GM18517 (cell line): ENCODE measurements around the gene PPP1R2.
"Not testable (repeated sequence)": the region's sequence is repeated elsewhere in the genome, so short reads cannot be mapped to it uniquely, and the experiment has no call there.

Source experiments
- ATAC-seq: cut with Tn5 transposase; IDR thresholded peaks from one replicate; pipeline ENCODE4 v1.9.1; 2021; ENCODE audit warnings: mild to moderate bottlenecking, moderate library complexity; ENCODE audit not compliant: unreplicated experiment

PPP1R2 gene

DNA sequence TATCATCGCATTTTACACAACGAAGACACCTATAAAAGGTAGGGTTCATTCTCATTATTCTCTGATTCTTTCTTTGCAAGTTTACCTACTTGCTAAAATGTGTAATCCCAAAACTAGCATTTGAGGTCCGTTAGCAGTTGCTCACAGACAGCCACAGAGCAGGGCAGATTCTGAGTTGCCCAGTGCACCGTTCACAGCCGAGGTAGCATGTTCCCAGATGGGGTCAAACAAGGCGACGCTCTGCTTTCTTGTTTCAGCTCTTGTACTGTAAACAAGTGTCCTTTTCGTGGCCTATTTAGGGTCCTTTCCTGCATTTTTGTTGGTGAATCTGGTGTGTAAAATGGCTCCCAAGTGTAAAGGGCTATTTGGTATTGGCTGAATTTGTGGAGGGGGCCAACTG is 3.1 kb downstream of the PPP1R2 start:
- ATAC-seq = no peak

GRCh38 chr3:195539479-195539878 is 3.6 kb downstream of the PPP1R2 start:
- no peak for ATAC-seq

DNA sequence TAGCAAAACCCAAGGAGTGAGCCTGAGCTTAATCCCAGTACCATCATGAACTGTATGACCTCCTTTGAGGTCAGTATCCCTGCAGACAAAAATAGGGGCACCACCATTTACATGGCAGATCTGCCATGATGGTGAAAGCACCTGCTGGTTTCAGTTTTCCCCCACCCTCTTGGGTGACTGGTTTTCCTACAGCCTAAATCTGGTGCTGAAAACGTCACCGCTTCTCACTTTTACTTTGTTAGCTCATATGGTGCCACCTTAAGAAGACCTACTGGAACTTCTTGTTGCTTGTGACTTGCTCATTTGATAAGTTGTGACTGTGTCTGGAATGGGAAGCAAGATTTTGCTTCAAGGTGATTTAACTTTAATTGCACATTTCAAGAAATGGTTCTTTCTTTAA is 5.1 kb downstream of the PPP1R2 start:
- peak; percentile 76 for ATAC-seq

- no peak for ATAC-seq
Measured at GRCh38 chr3:195535293-195535692, 7.8 kb downstream of the PPP1R2 start.

DNA sequence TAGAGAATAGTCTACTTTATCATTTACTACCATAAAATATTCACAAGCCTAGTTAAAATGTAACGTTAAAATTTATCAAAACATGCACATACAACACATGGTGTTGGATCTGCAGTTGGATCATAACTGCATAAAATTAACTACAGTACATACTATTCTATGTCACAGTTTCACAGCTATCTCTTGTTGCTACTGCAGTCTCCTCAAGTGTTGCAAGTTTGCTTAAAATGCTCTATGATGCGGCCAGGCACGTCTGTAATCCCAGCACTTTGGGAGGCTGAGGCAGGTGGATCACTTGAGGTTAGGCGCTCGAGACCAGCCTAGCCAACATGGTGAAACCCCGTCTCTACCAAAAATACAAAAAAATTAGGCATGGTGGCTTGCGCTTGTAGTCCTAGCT is 10.3 kb downstream of the PPP1R2 start:
- no peak for ATAC-seq

DNA sequence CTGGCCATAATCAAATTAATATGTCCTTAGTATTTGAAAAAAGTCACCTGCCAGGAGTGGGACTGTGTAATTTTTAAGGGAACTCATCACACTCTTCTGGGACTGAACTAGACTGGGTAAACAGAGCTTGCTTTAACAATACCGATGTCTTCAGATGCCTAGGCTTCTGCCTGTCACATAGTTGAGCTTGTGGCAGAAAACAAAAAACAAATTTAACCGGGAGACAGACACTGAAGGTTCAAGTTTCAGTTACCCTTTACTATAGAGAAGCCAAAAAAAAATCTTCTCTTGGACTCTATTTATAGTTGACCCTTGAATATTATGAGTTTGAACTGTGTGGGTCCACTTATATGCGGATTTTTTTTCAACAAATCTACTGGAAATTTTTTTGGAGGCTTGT is 10.8 kb downstream of the PPP1R2 start:
- ATAC-seq = no peak

DNA sequence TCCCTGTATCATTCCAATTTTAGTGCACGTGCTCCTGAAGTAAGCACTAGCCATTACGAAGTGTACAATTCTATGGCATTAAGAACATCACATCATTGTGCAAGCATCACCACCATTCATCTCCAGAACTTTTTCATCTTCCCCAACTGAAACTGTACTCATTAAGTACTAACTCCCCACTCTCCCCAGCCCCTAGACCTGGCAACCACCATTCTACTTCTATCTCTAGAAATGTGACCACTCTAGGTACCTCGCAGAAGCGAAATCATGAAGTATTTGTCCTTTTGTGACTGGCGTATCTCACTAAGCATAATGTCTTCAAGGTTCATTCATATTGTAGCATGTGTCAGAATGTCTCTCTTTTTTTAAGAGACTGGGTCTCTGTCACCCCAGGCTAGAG is 11.4 kb downstream of the PPP1R2 start:
- no peak for ATAC-seq

- ATAC-seq = no peak
Measured at GRCh38 chr3:195526492-195526891, 16.6 kb downstream of the PPP1R2 start.

DNA sequence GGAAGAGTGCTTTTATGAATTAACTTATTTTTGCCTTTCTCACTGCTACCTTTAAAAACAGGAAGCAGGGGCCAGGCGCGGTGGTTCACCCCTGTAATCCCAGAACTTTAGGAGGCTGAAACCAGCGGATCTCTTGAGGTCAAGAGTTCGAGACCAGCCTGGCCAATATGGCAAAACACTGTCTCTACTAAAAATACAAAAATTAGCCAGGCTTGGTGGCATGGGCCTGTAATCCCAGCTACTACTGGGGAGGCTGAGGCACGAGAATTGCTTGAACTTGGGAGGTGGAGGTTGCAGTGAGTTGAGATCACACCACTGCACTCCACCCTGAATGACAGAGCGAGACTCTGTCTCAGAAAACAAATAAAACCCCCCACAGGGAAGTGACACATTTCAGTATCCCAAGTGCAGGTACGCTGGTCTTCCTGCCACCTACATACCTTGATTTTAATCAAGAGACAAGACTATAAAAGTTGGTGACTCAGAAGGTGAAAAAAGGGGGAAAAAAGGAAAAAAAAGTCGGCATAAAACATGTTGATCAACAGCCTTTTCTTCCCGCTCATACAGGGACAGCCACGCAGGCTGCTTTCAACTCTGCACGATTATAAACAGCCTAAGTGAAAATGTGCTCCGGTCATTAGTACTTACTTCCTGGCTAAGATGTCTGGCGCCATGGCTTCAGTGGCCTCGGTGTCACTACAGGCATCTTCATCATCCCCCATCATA is 18.8 kb downstream of the PPP1R2 start:
- ATAC-seq = no peak

DNA sequence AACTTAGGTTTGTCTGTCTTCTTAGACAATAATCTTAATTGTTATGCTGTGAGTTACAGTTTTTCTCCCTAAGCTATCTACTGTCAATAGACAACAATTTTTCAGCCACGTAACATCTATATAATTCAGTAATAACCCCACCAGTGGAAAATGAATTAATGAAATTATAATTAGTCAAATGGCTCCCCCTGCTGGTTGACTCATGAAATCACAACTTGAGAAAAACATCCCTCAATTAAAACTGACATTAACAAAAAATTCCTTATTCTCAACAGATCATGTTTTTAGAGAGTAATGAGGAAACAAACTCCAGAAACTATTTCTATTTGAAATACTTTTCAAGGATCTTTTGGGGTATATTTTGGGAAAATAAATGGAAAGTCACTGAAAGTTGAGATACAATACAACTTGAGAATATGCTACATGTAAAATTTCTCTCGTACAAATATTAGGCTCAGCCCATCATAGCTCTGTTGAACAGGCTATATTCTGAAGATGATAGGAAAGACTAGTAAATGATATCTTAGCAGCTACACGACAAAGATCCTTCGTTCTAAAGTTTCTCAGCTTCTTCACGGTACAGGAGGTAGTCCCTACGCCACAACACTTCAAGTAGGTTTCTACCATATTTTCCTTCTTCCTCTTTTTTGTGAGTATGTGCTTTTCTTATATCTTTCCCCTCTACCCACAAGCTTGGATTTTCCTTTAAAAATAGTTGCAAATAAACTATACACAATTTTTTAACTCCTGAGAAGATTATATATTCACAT is 20.7 kb downstream of the PPP1R2 start:
- no peak for ATAC-seq

- ATAC-seq = no peak
Measured at GRCh38 chr3:195517030-195517429, 26.1 kb downstream of the PPP1R2 start.

DNA sequence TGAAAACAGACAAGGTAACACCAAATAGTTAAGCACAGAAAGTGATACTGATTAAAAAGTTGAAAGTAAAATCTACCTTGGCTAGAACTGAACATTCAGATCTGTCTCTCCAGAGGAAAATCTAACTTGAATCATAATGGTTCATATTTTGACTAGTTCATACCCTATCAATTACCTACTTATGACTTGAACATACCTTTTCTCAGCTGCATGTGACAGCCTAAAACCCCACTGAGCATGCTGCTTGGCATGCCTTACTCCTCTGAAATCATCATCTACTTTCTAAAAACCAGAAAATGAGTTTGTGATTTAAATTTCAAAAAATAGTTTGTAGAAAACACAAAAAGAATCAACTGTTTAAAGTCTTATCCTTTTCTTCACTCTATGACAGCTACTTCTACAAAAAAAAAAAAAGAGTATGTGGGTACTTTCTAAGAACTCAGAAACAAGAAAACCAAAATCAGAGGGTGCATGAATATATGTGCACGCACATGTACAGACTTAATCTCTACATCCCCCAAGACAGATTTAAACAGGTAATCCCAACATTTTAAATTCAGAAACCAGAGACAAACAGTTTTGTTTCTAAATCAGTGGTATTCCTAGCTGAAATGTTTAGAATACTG is 28.4 kb downstream of the PPP1R2 start:
- ATAC-seq = not testable (repeated sequence)

DNA sequence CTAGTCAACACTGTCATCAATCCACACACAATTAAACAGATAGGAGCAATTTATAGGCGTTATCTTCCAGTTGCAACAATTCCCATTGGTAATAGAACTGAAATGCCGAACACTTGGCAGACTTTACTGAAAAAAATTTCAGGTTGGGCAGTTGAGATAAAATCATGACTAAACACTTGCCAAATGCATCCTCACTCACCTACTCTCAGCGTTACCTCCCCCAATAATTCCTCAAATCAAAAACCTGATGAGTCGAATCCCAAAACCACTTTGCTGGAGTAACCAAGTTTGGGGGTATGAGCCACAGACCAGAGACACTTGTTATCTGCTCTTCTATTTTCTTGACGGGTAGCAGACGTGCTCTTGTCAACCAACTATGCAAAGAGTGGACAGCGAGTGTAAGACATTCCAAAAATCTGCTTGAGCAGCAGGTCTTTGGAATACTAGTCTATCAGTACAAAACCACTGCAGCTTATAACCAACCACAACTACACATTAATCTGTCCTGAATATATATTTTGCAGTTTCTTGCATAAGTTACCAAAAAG is 30.3 kb downstream of the PPP1R2 start:
- ATAC-seq = no peak

GRCh38 chr3:195511136-195511535 is 32.0 kb downstream of the PPP1R2 start:
- ATAC-seq = no peak

GRCh38 chr3:195508185-195508584 is 34.9 kb downstream of the PPP1R2 start:
- ATAC-seq = no peak

DNA sequence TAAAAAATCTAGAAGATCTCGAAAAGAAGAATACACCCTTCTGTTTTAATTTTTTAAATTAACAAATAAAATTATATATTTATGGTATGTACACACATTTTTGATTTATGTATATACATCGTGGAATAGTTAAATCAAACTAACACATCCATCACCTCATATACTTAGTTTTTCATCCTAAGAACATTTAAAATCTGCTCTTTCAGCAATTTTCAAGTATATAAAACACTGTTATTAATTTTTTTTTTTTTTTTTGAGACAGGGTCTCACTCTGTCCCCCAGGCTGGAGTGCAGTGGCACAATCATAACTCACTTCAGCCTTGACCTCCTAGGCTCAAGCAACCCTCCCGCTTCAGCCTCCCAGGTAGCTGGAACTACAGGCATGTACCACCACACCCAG is 67.5 kb downstream of the PPP1R2 start:
- no peak for ATAC-seq

DNA sequence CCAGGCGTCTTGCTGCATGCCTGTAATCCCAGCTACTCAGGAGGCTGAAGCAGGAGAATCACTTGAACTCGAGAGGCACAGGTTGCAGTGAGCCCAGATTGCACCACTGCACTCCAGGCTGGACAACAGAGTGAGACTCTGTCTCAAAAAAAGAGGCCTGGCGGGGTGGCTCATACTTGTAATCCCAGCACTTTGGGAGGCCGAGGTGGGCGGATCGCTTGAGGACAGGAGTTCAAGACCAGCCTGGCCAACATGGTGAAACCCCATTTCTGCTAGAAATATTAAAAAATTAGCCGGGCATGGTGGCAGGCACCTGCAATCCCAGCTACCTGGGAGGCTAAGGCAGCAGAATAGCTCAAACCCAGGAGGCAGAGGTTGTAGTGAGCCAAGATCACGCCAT is 68.0 kb downstream of the PPP1R2 start:
- ATAC-seq = not testable (repeated sequence)

DNA sequence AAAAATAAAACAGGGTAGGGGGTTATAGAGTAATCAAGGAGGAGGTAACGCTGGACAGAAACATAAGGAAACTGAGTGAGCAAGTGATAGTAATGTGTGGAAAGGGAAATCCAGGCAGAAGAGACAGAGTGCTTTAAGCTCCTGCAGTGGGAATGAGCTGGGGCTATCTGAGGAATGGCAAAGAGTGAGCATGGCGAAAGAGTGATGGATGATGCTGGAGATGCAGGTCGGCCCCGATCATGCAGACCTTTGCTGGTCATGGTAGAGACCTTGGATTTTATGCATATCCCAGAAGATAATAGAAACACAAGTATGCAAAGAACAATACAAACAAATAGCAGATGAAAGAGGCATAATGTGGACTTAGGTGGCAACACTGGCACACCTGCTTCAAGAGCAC is 74.3 kb downstream of the PPP1R2 start:
- no peak for ATAC-seq

- ATAC-seq = no peak
Measured at GRCh38 chr3:195468391-195468776, 74.7 kb downstream of the PPP1R2 start.

DNA sequence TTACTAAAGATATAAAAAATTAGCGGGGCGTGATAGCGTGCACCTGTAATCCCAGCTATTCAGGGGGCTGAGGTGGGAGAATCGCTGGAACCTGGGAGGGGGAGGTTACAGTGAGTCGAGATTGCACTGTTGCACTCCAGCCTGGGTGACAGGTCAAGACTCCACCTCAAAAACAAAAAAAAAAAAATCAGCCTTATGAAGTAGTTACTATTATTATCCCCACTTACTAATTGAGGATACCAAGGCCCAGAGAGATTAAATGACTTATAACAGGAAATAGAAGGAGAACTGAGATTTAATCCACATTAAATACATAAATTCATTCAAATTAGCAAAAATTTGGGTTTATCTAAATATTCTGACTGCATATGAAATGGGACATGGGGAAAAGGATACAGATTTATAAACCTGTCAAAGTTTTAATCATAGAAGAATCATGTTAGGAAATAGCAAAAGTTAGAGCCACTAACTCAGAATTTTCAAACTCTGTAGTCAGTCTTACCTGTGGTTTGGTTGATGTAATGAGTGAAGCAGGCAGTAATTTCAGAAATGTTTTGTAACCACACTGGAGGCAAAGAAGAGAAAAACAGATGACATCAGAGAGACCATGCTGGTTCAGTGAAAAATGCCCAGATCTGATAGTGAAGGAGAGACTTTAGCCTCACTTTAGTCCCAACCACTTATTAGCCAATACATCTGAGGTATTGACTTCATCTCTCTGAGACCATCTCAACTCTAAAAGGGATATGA is 75.3 kb downstream of the PPP1R2 start:
- ATAC-seq = no peak

- ATAC-seq = no peak
Measured at GRCh38 chr3:195466251-195466650, 76.9 kb downstream of the PPP1R2 start.
